ENCODE results near the gene GPD1L. TPM values are rescaled to one million over a fixed set of nuclear protein-coding genes. Genes with fewer than 3 reads are reported as not detected.

GPD1L gene
- total and polyA plus RNA-seq, 4 experiments from 2014 or later, result 20.6 to 32.5 (median 23.5) TPM

DNA sequence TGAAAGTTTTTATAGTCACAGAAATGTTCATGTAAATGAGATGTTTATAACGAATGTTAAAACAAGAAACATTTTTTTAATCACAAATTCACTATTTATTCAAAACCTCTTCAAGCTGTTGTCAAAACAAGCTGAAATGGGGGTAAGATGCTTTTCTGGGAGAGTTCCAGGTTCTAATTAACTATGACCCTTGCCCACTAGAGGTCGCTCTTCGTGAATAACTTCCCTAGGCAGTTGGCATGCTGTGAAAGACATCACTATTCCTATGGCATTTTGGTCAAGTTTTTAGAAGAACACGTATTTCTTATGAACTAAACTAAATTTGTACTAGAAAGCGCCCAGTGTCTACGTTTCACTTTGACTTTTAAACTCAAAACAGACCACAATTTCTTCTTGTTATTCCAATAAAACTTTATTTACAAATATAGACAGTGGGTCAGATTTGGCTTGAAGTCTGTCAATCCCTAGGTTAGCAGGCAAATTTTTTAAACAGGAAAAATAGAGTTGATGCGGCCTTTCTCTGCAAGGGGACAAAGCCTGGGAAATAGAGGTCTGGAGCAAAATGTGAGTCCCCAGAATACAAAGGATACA, 69.3 kb downstream of the GPD1L start:
- H3K4me3 Mint-ChIP-seq, result no peak overlapping the region

DNA sequence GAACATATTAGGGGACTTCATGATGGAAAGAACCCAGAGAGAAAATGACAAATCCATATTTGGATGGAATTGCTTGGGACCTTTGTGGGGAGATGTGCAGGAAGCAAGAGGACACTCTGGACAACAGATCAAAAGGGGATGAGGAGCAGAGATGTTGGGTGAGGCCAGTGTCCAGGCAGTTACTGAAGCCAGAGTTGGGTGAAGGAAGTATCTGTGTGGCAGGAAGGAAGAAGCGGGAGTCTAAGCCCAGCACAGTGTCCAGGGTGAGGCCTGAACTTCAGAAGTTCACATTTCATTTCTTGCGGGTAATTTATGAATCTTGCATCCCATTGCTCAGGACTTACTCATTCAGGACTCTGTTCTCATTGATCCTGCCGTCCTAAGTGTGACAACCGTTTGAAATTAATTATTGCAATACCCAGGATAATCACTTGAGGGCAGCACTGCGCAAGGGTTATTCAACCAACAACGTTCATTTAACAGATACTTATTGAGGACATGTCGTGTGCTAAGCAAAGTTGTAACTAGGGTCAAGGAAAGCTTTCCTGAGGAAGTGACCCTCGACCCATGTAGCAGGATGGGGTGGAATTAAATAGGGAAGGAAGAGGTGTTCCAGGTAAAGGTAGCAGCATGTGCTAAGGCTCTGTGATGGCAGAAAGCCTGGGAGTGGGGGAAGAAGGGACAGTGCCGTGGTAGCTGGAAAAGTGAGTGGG, 70.7 kb downstream of the GPD1L start:
- no peaks in the 10 kb centered on the region for H3K9me3 ChIP-seq (ENCODE audit: control insufficient read depth in 1 of 2, low read length in 2 of 2)
- Mint-ChIP-seq H3K4me3 (peak overlapping the region in 7 of 8 donors; percentile 1 to 68 (median 58)), H3K27ac (peak overlapping the region in 3 of 7 donors; percentile 15 to 59 (median 26)), H3K36me3 (peaks cover 1 to 5% of the 10 kb centered on the region in 2 donors), H3K27me3 (no peaks in the 10 kb centered on the region), H3K4me1 (peaks cover 8 to 12% (median 10%) of the 10 kb centered on the region in 4 donors), H3K9me3 (peaks cover 0 to 7% (median 3%) of the 10 kb centered on the region in 8 donors)
- no peak overlapping the region for H3K27ac ChIP-seq (ENCODE audit: low read depth, low read length)
- no peak overlapping the region for H3K4me3 ChIP-seq (ENCODE audit: low read length in 2 of 2)
- H3K4me1 ChIP-seq (ENCODE audit: insufficient read depth, low read length), result peaks cover 14% of the 10 kb centered on the region
- H3K36me3 ChIP-seq (ENCODE audit: insufficient read depth, low read length), result no peaks in the 10 kb centered on the region
- ChIA-PET CTCF (ENCODE audit: partially characterized antibody) (interaction anchor here (0.7 to 6.2 kb wide), 40 partner anchors 9 to 489 kb away, joined by 3 to 145 read pairs (median 6); partner anchors contain the start of genes CMTM6 and CMTM8), POLR2A (ENCODE audit: partially characterized antibody) (interaction anchor here (0.8 to 1.4 kb wide), 3 partner anchors 112 to 162 kb away, joined by 4 read pairs; no protein-coding TSS in a partner anchor)
- intact Hi-C loops (cut with micrococcal nuclease), result loop anchor here (1.0 to 2.0 kb wide), 8 partner anchors 61 to 488 kb away; partner anchors contain the start of gene CMTM8
- H3K27me3 ChIP-seq (ENCODE audit: insufficient read depth, low read length), result no peaks in the 10 kb centered on the region
- peak; percentile 59 to 74 (median 68) for DNase-seq

More for the DNA sequence above, 69.3 kb downstream of the GPD1L start:
- Histone ChIP-seq H3K4me1 (ENCODE audit: insufficient read depth, low read length) (peaks cover 14% of the 10 kb centered on the region), H3K36me3 (ENCODE audit: insufficient read depth, low read length) (no peaks in the 10 kb centered on the region), H3K27ac (ENCODE audit: low read depth, low read length) (no peak overlapping the region), H3K9me3 (ENCODE audit: control insufficient read depth in 1 of 2, low read length in 2 of 2) (no peaks in the 10 kb centered on the region), H3K27me3 (ENCODE audit: insufficient read depth, low read length) (no peaks in the 10 kb centered on the region), H3K4me3 (ENCODE audit: low read length in 2 of 2) (no peak overlapping the region)
- CTCF ChIA-PET (ENCODE audit: partially characterized antibody), result interaction anchor here (0.7 to 6.2 kb wide), 36 partner anchors 9 to 1466 kb away, joined by 3 to 145 read pairs (median 6); partner anchors contain the start of genes CMTM6 and CMTM8
- peaks cover 7 to 16% of the 10 kb centered on the region in 2 donors for H3K36me3 Mint-ChIP-seq
- peak in 4 of 5 donors; percentile 50 to 57 (median 52) for DNase-seq
- intact Hi-C loops (cut with micrococcal nuclease), result loop anchor here (2.0 kb wide), 1 partner anchor 489 kb away; no protein-coding TSS in a partner anchor
- peaks cover 0 to 18% (median 12%) of the 10 kb centered on the region in 8 donors for H3K9me3 Mint-ChIP-seq
- POLR2A ChIA-PET (ENCODE audit: partially characterized antibody), result interaction anchor here (0.8 kb wide), 1 partner anchor 122 kb away, joined by 3 read pairs; no protein-coding TSS in a partner anchor
- H3K4me1 Mint-ChIP-seq, result peaks cover 8 to 12% (median 10%) of the 10 kb centered on the region in 4 donors
- no peaks in the 10 kb centered on the region for H3K27me3 Mint-ChIP-seq
- H3K27ac Mint-ChIP-seq, result no peak overlapping the region

DNA sequence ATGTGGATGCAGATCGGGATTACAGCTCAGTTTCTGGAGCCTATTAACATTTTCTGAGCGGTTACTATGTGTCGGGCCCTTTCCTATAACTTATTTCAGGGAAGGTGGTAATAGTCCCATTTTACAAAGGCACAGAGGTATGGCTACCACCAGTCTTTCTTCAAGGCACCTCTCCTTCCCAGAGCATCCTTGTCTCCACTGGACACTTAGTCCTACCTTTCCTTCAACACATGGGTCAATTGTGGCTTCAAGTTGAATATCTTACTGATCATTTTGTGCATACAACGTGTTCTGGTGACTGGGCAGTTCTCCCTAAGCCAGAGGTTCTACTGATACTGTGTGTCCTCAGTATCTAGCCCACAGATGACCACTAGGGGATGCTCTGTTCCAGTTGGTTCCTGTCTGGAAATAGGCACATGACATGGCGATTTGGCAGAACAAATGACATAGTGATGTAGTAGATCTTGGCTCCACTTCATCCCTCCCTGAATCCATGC, 71.3 kb downstream of the GPD1L start:
- no peaks in the 10 kb centered on the region for H3K9me3 ChIP-seq (ENCODE audit: control insufficient read depth in 1 of 2, low read length in 2 of 2)
- H3K36me3 Mint-ChIP-seq, result peaks cover 0 to 1% of the 10 kb centered on the region in 2 donors
- intact Hi-C loops (cut with micrococcal nuclease), result loop anchor here (1.0 to 2.0 kb wide), 9 partner anchors 61 to 487 kb away; partner anchors contain the start of gene CMTM8
- no peaks in the 10 kb centered on the region for H3K36me3 ChIP-seq (ENCODE audit: insufficient read depth, low read length)
- no peak overlapping the region for H3K4me3 ChIP-seq (ENCODE audit: low read length in 2 of 2)
- H3K4me1 Mint-ChIP-seq, result peaks cover 8 to 12% (median 10%) of the 10 kb centered on the region in 4 donors
- peak; percentile 24 to 64 (median 44) for DNase-seq
- no peak overlapping the region for H3K27ac ChIP-seq (ENCODE audit: low read depth, low read length)
- no peaks in the 10 kb centered on the region for H3K27me3 Mint-ChIP-seq
- peak overlapping the region in 4 of 7 donors; percentile 19 to 59 (median 28) for H3K27ac Mint-ChIP-seq
- ChIA-PET POLR2A (ENCODE audit: partially characterized antibody) (interaction anchor here (0.8 to 1.4 kb wide), 3 partner anchors 111 to 161 kb away, joined by 4 read pairs; no protein-coding TSS in a partner anchor), CTCF (ENCODE audit: partially characterized antibody) (interaction anchor here (0.7 to 6.2 kb wide), 29 partner anchors 9 to 488 kb away, joined by 3 to 145 read pairs (median 8); partner anchors contain the start of gene CMTM8)
- peak overlapping the region in 6 of 8 donors; percentile 54 to 68 (median 58) for H3K4me3 Mint-ChIP-seq
- H3K9me3 Mint-ChIP-seq, result peaks cover 0 to 4% (median 0%) of the 10 kb centered on the region in 8 donors
- H3K4me1 ChIP-seq (ENCODE audit: insufficient read depth, low read length), result peaks cover 14% of the 10 kb centered on the region
- no peaks in the 10 kb centered on the region for H3K27me3 ChIP-seq (ENCODE audit: insufficient read depth, low read length)

DNA sequence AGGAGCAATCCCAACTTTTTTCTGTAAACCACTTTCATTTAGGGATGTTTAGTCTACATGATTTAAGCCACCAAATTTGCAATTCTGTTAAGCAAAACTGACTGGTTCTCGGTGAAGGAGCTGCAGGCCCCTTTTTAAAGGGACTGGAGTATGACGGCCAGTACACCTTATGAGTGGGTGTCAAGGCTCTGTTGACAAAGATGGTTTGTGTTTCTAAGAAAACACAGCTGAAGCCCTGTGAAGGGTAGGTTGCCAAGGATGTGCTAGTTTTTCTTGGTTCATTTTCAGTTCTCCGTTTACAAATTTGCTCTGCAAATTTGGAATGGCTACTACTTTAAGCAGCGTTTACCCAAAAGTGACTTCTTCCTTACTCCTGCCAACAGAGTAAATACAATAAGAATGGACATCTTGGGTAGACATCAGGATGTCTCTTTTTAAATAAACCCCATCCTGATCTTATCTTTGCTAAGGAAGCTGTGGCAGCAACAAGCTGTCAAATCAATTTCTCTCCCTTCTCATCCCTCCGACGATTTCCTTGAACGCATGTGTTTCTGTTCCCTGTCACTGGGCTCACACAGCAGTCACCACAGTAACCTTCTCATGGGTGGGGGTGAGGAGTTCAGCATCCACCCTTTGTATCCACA, 73.8 kb downstream of the GPD1L start:
- H3K9me3 Mint-ChIP-seq, result no peaks in the 10 kb centered on the region
- POLR2A ChIA-PET (ENCODE audit: partially characterized antibody), result no interaction called here
- no peak overlapping the region for H3K27ac ChIP-seq (ENCODE audit: low read depth, low read length)
- H3K36me3 Mint-ChIP-seq, result no peaks in the 10 kb centered on the region
- H3K9me3 ChIP-seq (ENCODE audit: control insufficient read depth in 1 of 2, low read length in 2 of 2), result no peaks in the 10 kb centered on the region
- no peak overlapping the region for H3K4me3 ChIP-seq (ENCODE audit: low read length in 2 of 2)
- H3K36me3 ChIP-seq (ENCODE audit: insufficient read depth, low read length), result no peaks in the 10 kb centered on the region
- intact Hi-C loops (cut with micrococcal nuclease), result no loop called here
- no peaks in the 10 kb centered on the region for H3K27me3 ChIP-seq (ENCODE audit: insufficient read depth, low read length)
- peaks cover 14% of the 10 kb centered on the region for H3K4me1 ChIP-seq (ENCODE audit: insufficient read depth, low read length)
- peaks cover 8 to 12% (median 10%) of the 10 kb centered on the region in 4 donors for H3K4me1 Mint-ChIP-seq
- H3K4me3 Mint-ChIP-seq, result no peak overlapping the region
- peaks cover 3% of the 10 kb centered on the region in 2 donors for H3K27me3 Mint-ChIP-seq
- CTCF ChIA-PET (ENCODE audit: partially characterized antibody), result interaction anchor here (0.7 to 6.2 kb wide), 6 partner anchors 9 to 155 kb away, joined by 3 to 145 read pairs (median 3); partner anchors contain the start of gene CMTM8
- DNase-seq, result no peak
- peak overlapping the region in 1 of 7 donors; percentile 45 for H3K27ac Mint-ChIP-seq

DNA sequence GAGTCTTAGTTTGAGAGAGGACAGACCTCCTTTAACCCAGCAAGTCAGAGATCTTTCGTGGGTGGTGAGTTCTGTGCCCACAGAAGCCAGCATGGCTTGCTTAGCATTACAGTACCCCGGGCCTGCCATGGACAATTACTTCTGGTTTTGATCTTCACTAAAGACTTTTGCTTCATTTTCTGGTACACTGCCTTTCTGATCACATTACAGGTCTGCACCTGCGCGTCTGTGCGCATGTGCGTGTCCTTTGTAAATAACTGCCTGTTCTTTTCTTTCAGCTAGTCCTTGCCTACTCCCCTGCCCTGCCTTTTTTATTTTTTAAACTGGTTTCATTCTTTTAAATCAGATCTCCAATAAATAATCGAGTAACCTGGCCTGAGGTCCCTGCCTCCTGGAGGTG, 74.9 kb downstream of the GPD1L start:
- CTCF ChIA-PET (ENCODE audit: partially characterized antibody), result no interaction called here
- no peaks in the 10 kb centered on the region for H3K36me3 Mint-ChIP-seq
- intact Hi-C loops (cut with micrococcal nuclease), result no loop called here

DNA sequence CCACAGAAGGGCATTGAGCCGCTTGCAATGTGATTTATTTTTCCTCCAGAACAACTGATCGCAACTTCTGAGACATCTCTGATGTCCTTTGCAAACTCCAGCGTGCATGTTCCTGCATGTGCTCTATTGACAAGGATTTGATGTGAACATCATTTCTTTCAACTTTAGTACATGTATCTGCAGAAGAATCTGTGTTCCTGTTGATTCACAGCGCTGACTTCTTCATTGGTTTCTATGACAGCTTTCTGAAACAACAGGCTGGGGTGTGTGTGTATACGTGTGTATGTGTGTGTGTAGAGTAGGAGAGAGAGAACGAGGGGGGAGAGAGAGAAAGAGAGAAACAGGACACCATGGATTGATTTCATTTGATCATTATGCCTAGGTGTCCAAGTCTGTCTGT, 75.4 kb downstream of the GPD1L start:
- peaks cover 8 to 11% (median 10%) of the 10 kb centered on the region in 4 donors for H3K4me1 Mint-ChIP-seq
- no peaks in the 10 kb centered on the region for H3K9me3 ChIP-seq (ENCODE audit: control insufficient read depth in 1 of 2, low read length in 2 of 2)

More for the DNA sequence above, 74.9 kb downstream of the GPD1L start:
- Mint-ChIP-seq H3K4me3 (no peak overlapping the region), H3K4me1 (peaks cover 8 to 11% (median 10%) of the 10 kb centered on the region in 4 donors), H3K9me3 (no peaks in the 10 kb centered on the region), H3K27me3 (peaks cover 3% of the 10 kb centered on the region in 2 donors), H3K27ac (no peak overlapping the region)
- no peak for DNase-seq
- Histone ChIP-seq H3K27me3 (ENCODE audit: insufficient read depth, low read length) (no peaks in the 10 kb centered on the region), H3K4me3 (ENCODE audit: low read length in 2 of 2) (no peak overlapping the region), H3K27ac (ENCODE audit: low read depth, low read length) (no peak overlapping the region), H3K9me3 (ENCODE audit: control insufficient read depth in 1 of 2, low read length in 2 of 2) (no peaks in the 10 kb centered on the region), H3K4me1 (ENCODE audit: insufficient read depth, low read length) (peaks cover 14% of the 10 kb centered on the region), H3K36me3 (ENCODE audit: insufficient read depth, low read length) (no peaks in the 10 kb centered on the region)
- POLR2A ChIA-PET (ENCODE audit: partially characterized antibody), result no interaction called here

More for the DNA sequence above, 75.4 kb downstream of the GPD1L start:
- Histone ChIP-seq H3K27ac (ENCODE audit: low read depth, low read length) (no peak overlapping the region), H3K4me3 (ENCODE audit: low read length in 2 of 2) (no peak overlapping the region), H3K27me3 (ENCODE audit: insufficient read depth, low read length) (no peaks in the 10 kb centered on the region), H3K36me3 (ENCODE audit: insufficient read depth, low read length) (no peaks in the 10 kb centered on the region), H3K4me1 (ENCODE audit: insufficient read depth, low read length) (peaks cover 14% of the 10 kb centered on the region)
- no peak for DNase-seq
- H3K27me3 Mint-ChIP-seq, result peaks cover 3 to 5% of the 10 kb centered on the region in 2 donors
- no peaks in the 10 kb centered on the region for H3K36me3 Mint-ChIP-seq
- no peaks in the 10 kb centered on the region for H3K9me3 Mint-ChIP-seq
- H3K4me3 Mint-ChIP-seq, result no peak overlapping the region
- ChIA-PET CTCF (ENCODE audit: partially characterized antibody) (no interaction called here), POLR2A (ENCODE audit: partially characterized antibody) (no interaction called here)
- H3K27ac Mint-ChIP-seq, result no peak overlapping the region
- intact Hi-C loops (cut with micrococcal nuclease), result no loop called here

All from CD4-positive, alpha-beta memory T cell (primary cell).